ENCODE measurements around the gene ARL6IP4.

Gene ARL6IP4

GRCh38 chr12:122984612-122985337 lies 4.3 kb downstream of the ARL6IP4 start:
- DNase-seq (ENCODE audit: extremely low spot score), result no peak
- ChIA-PET POLR2A (interaction anchor here (1.3 to 2.8 kb wide), 2 partner anchors 11 to 248 kb away, joined by 4 to 15 read pairs; partner anchors contain the start of genes MPHOSPH9 and MTRFR), CTCF (no interaction called here)
- no peak for TF ChIP-seq FOXM1 (IDR thresholded peaks at IDR 0.05; ENCODE audit: borderline replicate concordance)
- TF ChIP-seq ZNF384 (IDR thresholded peaks at IDR 0.05), result no peak

- TF ChIP-seq CTBP1 (IDR thresholded peaks at IDR 0.05; ENCODE audit: borderline replicate concordance), result no peak
- no peak for TF ChIP-seq FOXA1 (IDR thresholded peaks at IDR 0.05)
- no peak for TF ChIP-seq HDGF (IDR thresholded peaks at IDR 0.05; ENCODE audit: borderline replicate concordance)
- no peak for TF ChIP-seq NFRKB (IDR thresholded peaks at IDR 0.05)
- TF ChIP-seq L3MBTL2 (conservative IDR thresholded peaks at IDR 0.05), result no peak
- ChIA-PET CTCF (no interaction called here), POLR2A (interaction anchor here (1.3 to 2.8 kb wide), 2 partner anchors 11 to 247 kb away, joined by 4 to 15 read pairs; partner anchors contain the start of genes MPHOSPH9 and MTRFR)
- no peak for DNase-seq (ENCODE audit: extremely low spot score)
Observed at GRCh38 chr12:122985338-122986257, 5.1 kb downstream of the ARL6IP4 start.

- ChIA-PET POLR2A (no interaction called here), CTCF (interaction anchor here (1.2 kb wide), 1 partner anchor 19 kb away, joined by 3 read pairs; no protein-coding TSS in a partner anchor)
- TF ChIP-seq FOXK2 (IDR thresholded peaks at IDR 0.05) (no peak), ZNF384 (IDR thresholded peaks at IDR 0.05) (no peak), FOXA1 (IDR thresholded peaks at IDR 0.05) (no peak), TARDBP (IDR thresholded peaks at IDR 0.05) (no peak), FOXM1 (IDR thresholded peaks at IDR 0.05; ENCODE audit: borderline replicate concordance) (no peak), BHLHE40 (IDR thresholded peaks at IDR 0.05; ENCODE audit: borderline replicate concordance) (no peak), PKNOX1 (IDR thresholded peaks at IDR 0.05) (no peak), ELF4 (IDR thresholded peaks at IDR 0.05) (no peak), SUZ12 (IDR thresholded peaks at IDR 0.05) (no peak), NFRKB (IDR thresholded peaks at IDR 0.05) (no peak), LEF1 (IDR thresholded peaks at IDR 0.05; ENCODE audit: borderline replicate concordance) (no peak)
- no peak for DNase-seq (ENCODE audit: extremely low spot score)
Observed at GRCh38 chr12:122986258-122986871, 5.9 kb downstream of the ARL6IP4 start.

GRCh38 chr12:122987086-122987951 lies 6.8 kb downstream of the ARL6IP4 start:
- DNase-seq (ENCODE audit: extremely low spot score), result no peak
- CTCF ChIA-PET, result interaction anchor here (1.2 kb wide), 1 partner anchor 18 kb away, joined by 3 read pairs; no protein-coding TSS in a partner anchor
- TF ChIP-seq ELF4 (IDR thresholded peaks at IDR 0.05), result no peak
- TF ChIP-seq FOXK2 (IDR thresholded peaks at IDR 0.05), result no peak
- TF ChIP-seq FOXM1 (IDR thresholded peaks at IDR 0.05; ENCODE audit: borderline replicate concordance), result no peak
- TF ChIP-seq CTBP1 (IDR thresholded peaks at IDR 0.05; ENCODE audit: borderline replicate concordance), result no peak
- no peak for TF ChIP-seq LEF1 (IDR thresholded peaks at IDR 0.05; ENCODE audit: borderline replicate concordance)
- TF ChIP-seq PKNOX1 (IDR thresholded peaks at IDR 0.05), result no peak
- TF ChIP-seq FOXA1 (IDR thresholded peaks at IDR 0.05), result no peak
- TF ChIP-seq BHLHE40 (IDR thresholded peaks at IDR 0.05; ENCODE audit: borderline replicate concordance), result no peak
- TF ChIP-seq SUZ12 (IDR thresholded peaks at IDR 0.05), result no peak
- no peak for TF ChIP-seq HDGF (IDR thresholded peaks at IDR 0.05; ENCODE audit: borderline replicate concordance)
- TF ChIP-seq SP1 (IDR thresholded peaks at IDR 0.05), result no peak
- TF ChIP-seq ZNF384 (IDR thresholded peaks at IDR 0.05), result no peak
- no peak for TF ChIP-seq TARDBP (IDR thresholded peaks at IDR 0.05)
- TF ChIP-seq NFRKB (IDR thresholded peaks at IDR 0.05), result no peak
- TF ChIP-seq L3MBTL2 (conservative IDR thresholded peaks at IDR 0.05), result no peak
- no peak for TF ChIP-seq ARNT (IDR thresholded peaks at IDR 0.05)
- POLR2A ChIA-PET, result interaction anchor here (0.5 to 0.8 kb wide), 2 partner anchors 12 to 23 kb away, joined by 3 read pairs; partner anchors contain the start of gene OGFOD2

GRCh38 chr12:122988036-122988435 lies 7.6 kb downstream of the ARL6IP4 start:
- ChIA-PET CTCF (no interaction called here), POLR2A (interaction anchor here (0.5 to 0.8 kb wide), 2 partner anchors 13 to 22 kb away, joined by 3 read pairs; partner anchors contain the start of gene OGFOD2)
- no peak for DNase-seq (ENCODE audit: extremely low spot score)
- TF ChIP-seq FOXA1 (IDR thresholded peaks at IDR 0.05) (no peak), BHLHE40 (IDR thresholded peaks at IDR 0.05; ENCODE audit: borderline replicate concordance) (no peak), TARDBP (IDR thresholded peaks at IDR 0.05) (no peak), FOXK2 (IDR thresholded peaks at IDR 0.05) (no peak), ELF4 (IDR thresholded peaks at IDR 0.05) (no peak), NFRKB (IDR thresholded peaks at IDR 0.05) (no peak), SP1 (IDR thresholded peaks at IDR 0.05) (no peak), ZNF384 (IDR thresholded peaks at IDR 0.05) (no peak)
